HG02623 (cell line): ENCODE measurements around the gene TRIM24.
A peak's percentile ranks its signal among the peaks of the same experiment; 100 is the strongest.
"Not testable (repeated sequence)": the region's sequence is repeated elsewhere in the genome, so short reads cannot be mapped to it uniquely, and the experiment has no call there.

ENCODE experiments used
- ATAC-seq: cut with Tn5 transposase; IDR thresholded peaks from one replicate; pipeline ENCODE4 v1.9.1; 2021; ENCODE audit warnings: moderate library complexity; ENCODE audit not compliant: unreplicated experiment

Gene TRIM24

DNA sequence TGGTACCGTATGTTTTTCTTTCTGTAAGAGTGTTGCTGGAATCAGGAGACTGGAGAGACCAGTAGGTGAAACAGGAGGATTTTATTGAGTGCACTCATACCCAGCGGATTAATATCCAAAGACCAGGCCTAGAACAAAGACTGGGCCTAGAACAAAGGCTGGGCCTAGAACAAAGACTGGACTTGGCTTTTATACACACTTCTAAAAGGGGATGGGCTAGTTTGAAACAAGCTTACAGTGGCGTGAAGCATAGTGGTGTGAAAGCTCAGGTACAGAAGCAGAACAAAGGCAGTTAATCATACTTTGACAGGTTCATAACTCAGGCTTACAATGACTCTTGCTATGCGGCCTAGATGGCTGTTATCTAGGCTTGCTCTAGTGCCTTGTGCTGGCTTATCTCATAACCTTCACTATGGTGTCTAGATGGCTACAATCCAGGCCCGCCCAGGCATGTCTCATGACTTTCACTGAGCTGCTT is 67.7 kb downstream of the TRIM24 start:
- ATAC-seq: no peak

- not testable (repeated sequence) for ATAC-seq
Observed at GRCh38 chr7:138536833-138537232, 76.8 kb downstream of the TRIM24 start.

GRCh38 chr7:138538518-138538917 is 78.5 kb downstream of the TRIM24 start:
- ATAC-seq: no peak

DNA sequence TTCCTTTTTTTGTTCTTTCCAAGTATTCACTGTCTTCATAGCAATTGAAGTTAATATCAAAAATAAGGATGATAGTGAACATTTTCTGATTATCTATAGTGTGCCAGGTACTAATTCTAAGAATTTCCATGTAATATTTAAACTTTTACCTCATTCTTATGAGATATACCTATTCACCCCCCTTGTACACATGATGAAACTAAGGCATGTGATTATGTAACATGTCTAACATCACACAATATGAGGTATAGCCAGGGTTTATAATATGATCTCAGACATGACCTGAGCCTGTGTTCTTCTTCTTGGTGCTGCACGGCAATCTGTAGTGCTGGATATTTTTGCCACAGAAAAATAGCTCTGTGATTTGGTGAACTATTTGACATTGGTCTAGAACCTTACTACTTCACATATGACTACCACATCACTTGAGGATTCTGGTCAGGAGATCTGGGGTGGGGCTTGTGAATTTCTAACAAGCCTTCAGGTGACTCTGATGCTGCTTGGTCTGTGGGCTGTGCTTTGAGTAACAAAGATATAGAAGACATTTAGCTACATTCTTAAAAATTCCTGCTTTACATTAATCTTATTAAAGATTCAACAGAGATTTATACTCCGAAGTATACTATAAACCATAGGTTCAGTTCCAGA is 79.1 kb downstream of the TRIM24 start:
- no peak for ATAC-seq

DNA sequence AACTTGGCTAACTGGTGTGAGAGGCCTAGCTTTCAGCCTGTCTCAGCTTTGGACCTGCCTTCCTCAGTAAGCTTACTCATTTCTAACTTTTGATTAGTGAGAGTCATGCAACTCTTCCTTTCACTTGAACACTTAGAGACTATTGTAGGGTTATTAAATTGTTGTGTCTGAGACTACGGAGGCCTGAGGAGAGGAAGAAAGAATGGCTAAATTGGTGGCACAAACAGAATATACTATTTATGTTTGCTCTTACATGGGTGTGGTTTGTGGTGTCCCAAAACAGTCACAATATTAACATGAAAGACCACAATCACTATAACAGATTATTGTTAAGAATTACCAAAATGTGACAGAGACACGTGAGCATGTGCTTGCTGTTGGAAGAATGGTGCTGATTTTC is 82.1 kb downstream of the TRIM24 start:
- ATAC-seq: peak; percentile 91

GRCh38 chr7:138543739-138544138 is 83.7 kb downstream of the TRIM24 start:
- ATAC-seq: no peak

DNA sequence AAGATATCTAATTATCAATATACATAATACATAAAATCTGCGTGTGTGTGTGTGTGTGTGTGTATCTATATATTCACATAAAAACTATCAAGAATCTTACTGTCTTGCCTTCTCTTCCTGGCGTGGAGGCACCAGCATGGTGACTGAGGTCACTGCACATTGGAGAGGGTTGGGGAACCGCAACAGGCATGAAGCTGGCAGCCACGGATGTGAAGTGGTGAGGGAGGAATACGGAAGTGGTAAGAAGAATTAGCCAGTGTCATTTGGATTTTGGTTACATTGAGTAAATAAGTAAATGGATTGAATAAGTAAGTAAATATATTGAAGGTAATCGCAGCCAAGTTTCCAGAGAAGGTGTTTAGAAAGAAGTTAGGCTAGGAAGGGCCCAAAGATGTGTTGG is 85.1 kb downstream of the TRIM24 start:
- no peak for ATAC-seq

- no peak for ATAC-seq
Observed at GRCh38 chr7:138546064-138546619, 86.1 kb downstream of the TRIM24 start.

DNA sequence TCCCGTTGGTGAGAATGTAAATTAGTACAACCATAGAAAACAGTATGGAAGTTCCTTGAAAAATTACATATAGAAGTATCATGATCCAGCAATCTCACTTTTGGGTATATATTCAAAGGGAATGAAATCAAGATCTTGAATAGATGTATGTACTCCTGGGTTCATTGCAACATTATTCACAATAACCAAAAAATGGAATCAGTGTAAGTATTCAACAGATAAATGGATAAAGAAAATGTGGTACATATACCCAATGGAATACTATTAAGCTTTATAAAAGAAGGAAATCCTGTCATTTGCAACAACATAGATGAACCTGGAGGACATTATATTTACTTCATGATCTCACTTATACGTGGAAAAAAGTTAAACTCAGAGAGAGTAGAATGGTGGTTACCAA is 86.8 kb downstream of the TRIM24 start:
- ATAC-seq: no peak

- no peak for ATAC-seq
Observed at GRCh38 chr7:138549082-138549481, 89.0 kb downstream of the TRIM24 start.

GRCh38 chr7:138550337-138550736 is 90.3 kb downstream of the TRIM24 start:
- ATAC-seq: no peak

GRCh38 chr7:138551102-138551501 is 91.0 kb downstream of the TRIM24 start:
- no peak for ATAC-seq

DNA sequence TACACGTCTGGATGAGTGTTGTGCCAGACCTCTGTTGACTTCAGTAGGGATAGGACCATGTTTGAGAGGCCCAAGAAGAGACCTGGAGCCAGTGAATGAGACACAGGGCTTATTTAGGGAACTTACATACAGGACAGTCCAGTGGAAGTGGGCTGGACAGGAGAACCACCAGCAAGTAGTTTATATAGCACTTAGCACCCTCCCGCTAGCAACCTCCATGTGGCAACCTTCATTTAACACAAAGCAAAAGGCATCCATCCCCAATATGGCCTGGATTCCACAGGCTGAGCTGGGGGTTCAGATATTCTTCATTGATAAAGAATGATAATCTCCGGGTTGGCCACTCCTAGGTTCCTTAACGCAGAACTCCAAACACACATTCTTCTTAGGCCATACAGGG is 93.7 kb downstream of the TRIM24 start:
- ATAC-seq: no peak

DNA sequence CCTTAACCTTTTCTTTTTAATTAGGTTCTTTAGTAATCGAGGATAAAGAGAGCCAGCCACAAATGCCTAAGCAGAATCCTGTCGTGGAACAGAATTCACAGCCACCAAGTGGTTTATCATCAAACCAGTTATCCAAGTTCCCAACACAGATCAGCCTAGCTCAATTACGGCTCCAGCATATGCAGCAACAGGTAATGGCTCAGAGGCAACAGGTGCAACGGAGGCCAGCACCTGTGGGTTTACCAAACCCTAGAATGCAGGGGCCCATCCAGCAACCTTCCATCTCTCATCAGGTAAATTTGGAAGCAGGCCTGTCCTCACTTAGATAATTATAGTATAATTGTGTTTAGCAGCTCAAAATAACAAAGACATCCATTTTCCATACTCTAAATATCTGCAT is 94.6 kb downstream of the TRIM24 start:
- no peak for ATAC-seq

DNA sequence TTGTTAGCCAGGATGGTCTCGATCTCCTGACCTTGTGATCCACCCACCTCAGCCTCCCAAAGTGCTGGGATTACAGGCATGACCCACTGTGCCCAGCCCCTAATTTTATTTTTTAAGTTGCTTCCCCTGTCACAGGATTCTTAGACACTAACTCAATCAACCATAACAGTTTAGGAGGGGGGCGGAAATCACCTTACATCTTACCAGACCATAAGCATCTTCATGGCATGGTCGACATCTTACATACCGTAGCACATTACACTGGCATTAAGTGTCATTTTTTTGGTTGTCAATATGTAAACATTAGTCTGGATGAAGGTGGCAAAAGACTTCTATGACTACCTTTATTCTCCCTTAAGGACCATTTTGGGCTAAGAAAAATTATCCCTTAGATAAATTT is 95.6 kb downstream of the TRIM24 start:
- no peak for ATAC-seq

- no peak for ATAC-seq
Observed at GRCh38 chr7:138556771-138557484, 96.9 kb downstream of the TRIM24 start.

DNA sequence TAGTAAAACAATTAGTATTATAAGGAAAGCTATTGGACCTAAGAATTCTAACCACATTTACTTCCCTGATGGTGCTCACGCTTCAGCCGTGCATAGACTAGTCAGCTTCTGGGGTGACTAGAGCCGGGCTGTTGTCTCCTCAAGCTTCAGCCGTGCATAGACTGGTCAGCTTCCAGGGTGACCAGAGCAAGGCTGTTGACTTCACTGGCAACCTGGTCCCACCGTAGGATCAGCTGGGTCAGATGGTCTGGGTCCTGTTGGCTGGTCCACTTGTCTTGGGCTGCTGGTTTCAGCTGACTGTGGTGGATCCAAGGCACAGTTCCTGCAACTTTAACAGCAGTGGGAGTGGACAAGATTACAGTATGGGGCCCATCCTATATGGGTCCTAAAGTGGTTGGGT is 99.4 kb downstream of the TRIM24 start:
- ATAC-seq: no peak

- ATAC-seq: no peak
Observed at GRCh38 chr7:138563808-138564207, 103.7 kb downstream of the TRIM24 start.

GRCh38 chr7:138564365-138564764 is 104.3 kb downstream of the TRIM24 start:
- no peak for ATAC-seq

DNA sequence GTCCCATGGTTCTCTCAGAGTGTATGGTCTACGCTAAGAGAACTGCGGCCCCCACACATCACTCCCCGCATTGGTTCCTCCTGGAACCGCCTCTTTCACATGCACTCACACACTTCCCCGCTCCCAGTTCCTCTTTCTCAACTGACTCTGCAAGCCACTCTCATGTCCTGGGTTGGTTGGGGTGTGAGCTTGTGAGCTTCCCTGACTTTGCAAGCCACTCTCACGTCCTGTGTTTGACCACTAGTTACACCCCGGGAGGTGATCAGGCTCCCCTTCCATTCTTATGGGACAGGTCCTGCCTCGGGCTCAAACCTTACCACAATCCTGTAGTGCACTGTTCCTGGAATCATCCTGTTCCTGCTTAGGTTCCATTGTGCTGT is 105.0 kb downstream of the TRIM24 start:
- ATAC-seq: no peak

DNA sequence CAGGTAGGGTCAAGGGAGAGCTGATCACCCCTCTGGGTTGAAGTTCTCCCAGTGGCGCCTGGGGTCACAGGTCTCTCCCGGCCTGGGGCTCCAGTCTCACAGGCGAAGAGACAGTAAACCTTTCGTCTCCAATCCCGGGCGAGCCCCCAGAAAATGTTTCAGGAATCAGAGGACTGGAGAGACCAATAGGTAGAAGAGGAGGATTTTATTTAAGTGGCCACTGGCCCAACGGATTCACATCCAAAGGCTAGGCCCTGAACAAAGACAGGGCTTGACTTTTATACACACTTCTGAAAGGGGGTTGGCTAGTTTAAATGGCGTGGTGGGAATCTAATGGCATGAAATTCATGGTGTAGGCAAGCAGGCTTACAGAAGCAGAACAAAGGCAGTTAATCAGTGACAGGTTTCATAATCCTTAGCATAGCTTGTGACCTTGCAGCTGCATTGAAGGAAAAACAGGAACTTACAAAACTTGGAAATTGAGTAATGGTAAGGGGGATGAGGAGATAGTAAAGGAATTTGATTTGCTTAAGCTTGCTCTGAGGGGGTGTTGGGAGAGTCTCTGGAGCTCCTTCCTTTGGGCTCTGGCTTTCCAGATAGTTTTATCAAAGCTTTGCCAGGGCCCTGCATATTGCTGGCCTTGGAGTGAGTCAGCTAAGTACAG is 105.5 kb downstream of the TRIM24 start:
- no peak for ATAC-seq

GRCh38 chr7:138568655-138569054 is 108.6 kb downstream of the TRIM24 start:
- no peak for ATAC-seq
